ENCODE measurements around the gene CCDC127.

- TF ChIP-seq, protein P1, sequence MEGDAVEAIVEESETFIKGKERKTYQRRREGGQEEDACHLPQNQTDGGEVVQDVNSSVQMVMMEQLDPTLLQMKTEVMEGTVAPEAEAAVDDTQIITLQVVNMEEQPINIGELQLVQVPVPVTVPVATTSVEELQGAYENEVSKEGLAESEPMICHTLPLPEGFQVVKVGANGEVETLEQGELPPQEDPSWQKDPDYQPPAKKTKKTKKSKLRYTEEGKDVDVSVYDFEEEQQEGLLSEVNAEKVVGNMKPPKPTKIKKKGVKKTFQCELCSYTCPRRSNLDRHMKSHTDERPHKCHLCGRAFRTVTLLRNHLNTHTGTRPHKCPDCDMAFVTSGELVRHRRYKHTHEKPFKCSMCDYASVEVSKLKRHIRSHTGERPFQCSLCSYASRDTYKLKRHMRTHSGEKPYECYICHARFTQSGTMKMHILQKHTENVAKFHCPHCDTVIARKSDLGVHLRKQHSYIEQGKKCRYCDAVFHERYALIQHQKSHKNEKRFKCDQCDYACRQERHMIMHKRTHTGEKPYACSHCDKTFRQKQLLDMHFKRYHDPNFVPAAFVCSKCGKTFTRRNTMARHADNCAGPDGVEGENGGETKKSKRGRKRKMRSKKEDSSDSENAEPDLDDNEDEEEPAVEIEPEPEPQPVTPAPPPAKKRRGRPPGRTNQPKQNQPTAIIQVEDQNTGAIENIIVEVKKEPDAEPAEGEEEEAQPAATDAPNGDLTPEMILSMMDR (IDR thresholded peaks at IDR 0.05 in 8 of 11, conservative IDR thresholded peaks at IDR 0.05 in 3 of 11) = no peak
- TF ChIP-seq POLR2AphosphoS5 (IDR thresholded peaks at IDR 0.05) (no peak), POLR2A (IDR thresholded peaks at IDR 0.05) (no peak)
Observed at GRCh38 chr5:206406-206805, 11.5 kb downstream of the CCDC127 start.

All from spleen (tissue), 7 donors.